Muscle of back (tissue), 11 donors: Measurements from ENCODE around the gene PGS1. TPM values are rescaled to one million over a fixed set of nuclear protein-coding genes. Genes with fewer than 3 reads are reported as not detected.

ENCODE experiments used
- DNase-seq, 3 donors: peaks; one replicate each; pipeline versions ENCODE4 v3.0.0 to v3.0.0-alpha.2; 2013
- polyA plus RNA-seq, 10 donors: library from polyadenylated mRNA; unstranded; fragments of 120-200 nt; gene quantifications; one replicate each; pipeline ENCODE4 v1.2.1, GENCODE V29; 2013; ENCODE audit not compliant: insufficient read length in 10 of 10

PGS1 gene
- polyA plus RNA-seq, 10 donors = 17.2 to 30.6 (median 23.7) TPM

DNA sequence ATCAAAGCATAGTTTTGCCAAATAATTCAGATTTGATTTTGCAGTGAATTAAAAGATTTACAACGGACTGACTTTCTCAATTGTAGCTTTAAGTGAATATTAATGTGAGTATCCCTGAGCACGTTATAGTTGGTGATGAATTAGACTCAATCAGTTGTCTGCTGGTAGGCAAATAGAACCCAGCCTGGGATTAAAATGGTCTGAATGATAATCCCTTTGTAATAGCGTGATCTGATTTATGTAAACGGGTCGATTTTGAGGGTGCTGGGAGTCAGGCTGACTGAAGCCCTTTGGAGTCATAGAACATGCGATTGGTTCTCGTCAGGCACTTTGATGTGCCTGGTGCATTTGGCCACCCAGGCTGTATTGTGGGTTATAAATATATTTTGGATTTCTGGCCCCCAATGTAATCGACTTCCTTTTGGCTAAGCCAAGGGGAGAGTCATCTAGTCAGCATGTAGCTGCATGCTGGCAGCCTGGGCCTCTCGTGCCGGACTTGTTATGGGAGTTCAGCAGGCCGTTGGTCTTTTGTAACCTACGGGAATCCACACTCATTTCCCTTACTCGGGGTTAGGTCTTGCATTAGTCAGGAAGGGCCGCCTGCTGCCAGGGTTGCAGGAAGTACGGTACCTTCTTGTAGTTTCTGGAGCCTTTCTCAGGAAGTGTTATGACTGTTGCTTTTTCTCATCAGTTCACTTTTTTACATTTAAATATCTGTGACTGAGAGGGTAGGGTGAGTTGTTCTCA is 5.4 kb downstream of the PGS1 start:
- DNase-seq = peak in 2 of 3 donors; percentile 52 to 85

DNA sequence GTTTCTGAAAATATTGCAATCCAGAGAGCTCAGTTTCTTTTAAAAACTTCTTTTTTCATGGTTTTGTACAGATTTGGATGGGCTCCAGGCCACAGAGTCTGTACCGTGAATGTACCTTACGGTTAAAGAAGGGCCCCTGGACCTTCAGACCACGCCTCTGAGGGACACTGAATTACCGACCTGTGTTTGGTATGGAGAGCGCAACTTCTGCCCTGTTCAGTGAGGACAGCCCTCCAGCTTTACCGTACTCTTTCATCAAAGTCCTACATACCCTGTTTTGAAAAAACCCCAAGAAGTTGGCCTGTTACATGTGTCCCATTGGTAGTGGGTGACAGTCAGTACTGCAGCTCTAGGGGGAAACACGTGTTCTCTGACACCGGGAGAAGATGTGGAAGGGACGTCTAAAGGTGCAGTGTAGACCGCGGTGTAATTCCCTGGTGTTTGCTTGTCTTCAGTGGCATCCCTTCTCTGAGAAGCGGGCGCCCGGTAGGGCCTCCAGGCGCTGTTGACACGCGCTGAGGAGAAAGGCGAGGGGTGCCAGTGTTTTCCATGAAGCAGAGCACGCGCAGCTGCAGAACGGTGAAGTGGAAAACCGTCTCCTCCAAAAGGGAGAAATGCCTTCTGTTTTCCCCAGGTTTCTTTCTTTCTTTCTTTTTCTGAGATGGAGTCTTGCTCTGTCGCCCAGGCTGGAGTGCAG is 6.2 kb downstream of the PGS1 start:
- DNase-seq = no peak

- no peak for DNase-seq
These were observed 9.8 kb downstream of the PGS1 start for GRCh38 chr17:78387977-78388941.

GRCh38 chr17:78390241-78391050 is 12.0 kb downstream of the PGS1 start:
- DNase-seq = peak; percentile 61 to 94 (median 71)

DNA sequence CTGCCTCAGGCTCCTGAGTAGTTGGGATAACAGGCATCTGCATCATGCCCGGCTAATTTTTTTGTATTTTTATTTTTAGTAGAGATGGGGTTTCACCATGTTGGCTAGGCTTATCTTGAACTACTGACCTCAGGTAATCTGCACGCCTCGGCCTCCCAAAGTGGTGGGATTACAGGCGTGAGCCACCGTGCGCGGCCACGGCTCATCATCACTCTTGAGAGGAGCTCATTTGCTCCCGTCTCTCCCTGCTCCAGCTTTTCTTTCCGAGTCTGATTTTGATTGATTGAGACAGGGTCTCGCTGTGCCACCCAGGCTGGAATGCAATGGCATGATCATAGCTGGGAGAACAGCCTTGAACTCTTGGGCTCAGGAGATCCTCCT is 12.6 kb downstream of the PGS1 start:
- no peak for DNase-seq

- DNase-seq = no peak
These were observed 13.4 kb downstream of the PGS1 start for GRCh38 chr17:78391843-78392242.

DNA sequence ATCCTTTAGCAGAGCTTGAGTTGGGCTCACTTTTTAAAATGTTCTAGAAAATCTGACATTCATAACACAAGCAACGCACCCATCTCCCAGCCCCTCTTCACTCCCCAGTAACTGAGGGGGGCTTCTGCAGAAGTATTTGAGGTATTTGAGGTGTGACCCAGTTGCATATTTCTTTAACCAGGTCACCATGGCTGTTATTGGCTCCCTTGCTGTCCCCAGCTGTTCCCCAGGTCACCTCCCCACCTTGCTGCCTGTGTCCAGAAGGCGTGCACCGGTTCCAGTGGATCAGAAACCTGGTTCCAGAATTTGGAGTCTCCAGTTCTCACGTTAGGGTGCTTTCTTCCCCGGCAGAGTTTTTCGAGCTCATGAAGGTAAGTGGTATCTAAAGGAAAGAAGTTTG is 13.8 kb downstream of the PGS1 start:
- no peak for DNase-seq

- DNase-seq = no peak
These were observed 15.1 kb downstream of the PGS1 start for GRCh38 chr17:78393575-78393974.

GRCh38 chr17:78394209-78394608 is 15.8 kb downstream of the PGS1 start:
- no peak for DNase-seq

DNA sequence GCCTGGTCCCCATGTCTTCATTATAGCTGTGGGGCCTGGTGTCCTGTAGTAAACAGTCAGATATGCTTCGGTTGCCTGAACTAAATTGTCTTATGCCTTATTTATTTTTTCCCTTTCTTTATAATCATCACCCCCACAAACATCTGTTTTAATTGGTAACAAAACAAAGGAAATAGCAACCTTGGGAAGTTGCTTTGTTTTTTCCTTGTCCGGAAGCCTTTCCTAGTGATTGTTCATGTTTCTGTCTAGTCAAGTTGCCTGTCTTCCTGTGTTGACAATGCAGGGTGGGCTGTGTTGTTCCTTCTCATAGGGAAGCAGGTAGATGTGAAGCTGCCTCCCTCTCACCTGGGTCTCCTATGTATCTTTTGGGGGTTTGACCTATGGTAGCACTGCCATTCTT is 16.7 kb downstream of the PGS1 start:
- DNase-seq = no peak

- peak in 1 of 3 donors; percentile 82 for DNase-seq
These were observed 18.2 kb downstream of the PGS1 start for GRCh38 chr17:78396441-78397337.

DNA sequence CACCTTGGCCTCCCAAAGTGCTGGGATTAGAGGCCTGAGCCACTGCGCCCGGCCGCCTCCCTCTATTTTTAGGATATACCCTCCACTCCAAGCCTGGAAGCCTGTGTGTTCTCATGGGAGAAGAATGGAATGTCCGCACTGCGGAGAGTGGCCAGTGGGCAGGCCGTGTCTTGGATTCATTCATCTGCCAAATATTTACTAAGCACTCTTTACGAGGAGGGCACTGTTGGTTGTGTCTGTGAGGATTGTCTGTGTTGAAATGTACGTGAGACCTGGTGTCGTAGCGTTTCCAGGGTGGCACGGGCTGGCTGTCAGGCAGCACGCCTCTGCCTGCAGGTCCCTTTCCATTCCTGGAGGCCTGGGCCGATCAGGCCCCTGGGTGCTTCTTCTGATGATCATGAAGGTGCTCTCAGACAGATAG is 19.2 kb downstream of the PGS1 start:
- no peak for DNase-seq

- DNase-seq = no peak
These were observed 19.9 kb downstream of the PGS1 start for GRCh38 chr17:78398390-78398789.

GRCh38 chr17:78399028-78399692 is 20.7 kb downstream of the PGS1 start:
- DNase-seq = no peak

DNA sequence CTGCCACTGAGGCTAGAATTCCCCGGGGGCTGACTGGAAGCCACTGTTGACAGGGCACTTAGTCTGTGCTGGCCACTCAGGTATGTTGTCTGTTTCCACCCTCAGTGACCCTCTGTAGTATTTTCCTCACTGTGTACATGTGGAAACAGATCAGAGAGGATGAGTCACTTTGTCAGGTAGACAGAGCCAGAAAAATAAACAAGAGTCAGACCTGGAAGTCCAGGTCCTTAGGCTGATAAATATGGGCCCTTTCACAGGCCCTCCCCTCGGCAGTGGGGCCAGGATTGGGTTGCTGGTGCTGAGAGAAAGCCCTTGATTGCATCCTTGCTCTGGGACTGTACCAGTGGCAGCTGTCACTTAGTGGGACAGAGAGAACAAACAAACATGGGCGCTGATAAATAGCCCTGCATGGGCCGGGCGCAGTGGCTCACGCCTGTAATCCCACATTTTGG is 21.3 kb downstream of the PGS1 start:
- no peak for DNase-seq

- no peak for DNase-seq
These were observed 22.3 kb downstream of the PGS1 start for GRCh38 chr17:78400581-78401240.

- peak in 1 of 3 donors; percentile 4 for DNase-seq
These were observed 22.8 kb downstream of the PGS1 start for GRCh38 chr17:78401246-78401645.

DNA sequence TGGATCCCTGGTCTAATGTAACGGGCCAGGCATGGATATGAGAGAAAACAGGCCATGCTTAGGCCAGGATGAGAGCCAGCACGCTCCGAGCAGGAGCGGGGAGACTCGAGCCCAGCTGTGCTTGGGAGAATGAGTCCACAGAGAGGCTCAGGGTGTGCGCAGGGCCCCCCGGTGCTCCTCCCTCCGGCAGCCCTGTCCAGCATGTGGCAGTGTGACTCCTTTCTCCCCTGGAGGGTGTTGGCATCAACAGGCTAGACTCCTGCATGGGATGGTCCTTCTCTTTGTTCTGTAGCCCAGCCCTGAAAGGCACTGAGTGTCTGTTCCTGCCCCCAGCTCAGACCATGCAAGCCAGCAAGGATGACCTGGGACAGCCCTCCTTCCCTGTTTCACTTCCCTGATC is 23.4 kb downstream of the PGS1 start:
- DNase-seq = peak in 1 of 3 donors; percentile 8

DNA sequence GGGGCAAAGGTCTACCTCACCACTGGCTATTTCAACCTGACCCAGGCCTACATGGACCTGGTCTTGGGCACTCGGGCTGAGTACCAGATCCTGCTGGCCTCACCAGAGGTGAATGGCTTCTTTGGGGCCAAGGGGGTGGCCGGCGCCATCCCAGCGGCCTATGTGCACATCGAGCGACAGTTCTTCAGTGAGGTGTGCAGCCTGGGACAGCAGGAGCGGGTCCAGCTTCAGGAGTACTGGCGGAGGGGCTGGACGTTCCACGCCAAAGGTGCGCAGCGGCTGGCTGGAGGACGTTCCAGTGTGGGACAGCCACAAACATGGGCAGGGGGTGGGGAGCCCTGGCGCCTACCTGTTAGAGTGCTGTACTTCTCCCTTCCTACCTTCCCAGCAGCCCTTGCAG is 25.4 kb downstream of the PGS1 start:
- no peak for DNase-seq
